NB4 (cell line): Measurements from ENCODE around the gene UBASH3A.
A peak's percentile ranks its signal among the peaks of the same experiment; 100 is the strongest.

Experiments used
- DNase-seq: peaks from one replicate; pipeline ENCODE4 v3.0.0; 2010; ENCODE audit warnings: low read depth
- H3K4me3 ChIP-seq: one replicate; pipeline ENCODE4 v1.5.1; 2011; ENCODE audit warnings: mild to moderate bottlenecking, low read depth, low read length, moderate library complexity
- CTCF ChIP-seq: IDR thresholded peaks from one replicate; pipeline ENCODE4 v1.5.1; 2012; ENCODE audit warnings: low read depth, low read length
- MAX ChIP-seq: IDR thresholded peaks from 2 replicates; pipeline ENCODE4 v1.6.1; 2011; ENCODE audit warnings: low read depth, low read length
- MYC ChIP-seq: IDR thresholded peaks from 2 replicates; pipeline ENCODE4 v1.6.1; 2011; ENCODE audit warnings: low read depth, low read length
- POLR2A ChIP-seq: IDR thresholded peaks from 2 replicates; pipeline ENCODE4 v1.6.1; 2011; ENCODE audit warnings: mild to moderate bottlenecking; ENCODE audit not compliant: insufficient read length; ENCODE audit errors: extremely low read depth

Gene UBASH3A

DNA sequence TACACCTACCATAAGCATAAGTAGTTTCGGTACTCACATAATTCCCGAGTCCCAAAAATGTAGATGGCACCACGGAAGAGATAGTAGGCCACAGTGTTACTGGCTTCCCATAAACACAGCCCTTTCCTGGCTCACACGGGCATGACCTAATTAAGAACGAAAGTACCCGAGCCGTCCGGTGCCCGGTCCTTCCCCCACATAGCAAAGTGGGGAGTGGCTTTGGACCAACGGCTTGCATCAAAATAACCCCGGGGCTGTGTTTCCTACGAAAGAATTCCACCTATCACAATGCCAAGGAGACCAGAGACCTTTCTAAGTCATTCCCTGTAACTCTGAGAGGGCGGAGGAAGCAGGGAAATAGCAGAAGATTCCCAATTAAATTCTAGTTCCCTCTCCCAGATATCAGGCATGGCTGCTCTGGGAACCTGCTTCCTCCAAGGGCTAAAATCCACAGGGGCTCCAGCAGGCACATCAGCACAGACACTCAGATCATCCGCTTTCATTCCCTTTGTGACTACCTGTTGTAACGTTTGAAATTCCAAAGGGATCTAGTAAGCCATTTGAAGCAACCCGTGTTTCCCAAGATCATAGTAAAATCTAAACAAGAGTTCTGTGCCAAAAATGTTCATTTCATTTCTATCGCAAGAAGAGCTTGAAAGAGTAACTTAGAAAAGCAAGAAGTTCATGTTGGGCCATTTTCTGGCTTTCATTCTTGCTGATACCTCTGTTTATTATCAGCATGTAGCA lies 7.6 kb upstream of the UBASH3A start, which contains the start of gene TMPRSS3:
Gene TMPRSS3, minus strand, starts transcription at position 148 of the 747 bp plus-strand sequence. CDS start 635 bp downstream, outside the sequence.
- no peak within 1 kb of the TSS for H3K4me3 ChIP-seq
- TF ChIP-seq MAX (no peak), POLR2A (no peak), CTCF (no peak), MYC (no peak)
- no peak for DNase-seq

- TF ChIP-seq MAX: no peak
- TF ChIP-seq POLR2A: no peak
- TF ChIP-seq MYC: no peak
- TF ChIP-seq CTCF: no peak
- no peak overlapping the region for H3K4me3 ChIP-seq
Observed at GRCh38 chr21:42396799-42397745, 6.6 kb upstream of the UBASH3A start.

GRCh38 chr21:42397746-42398394 lies 5.8 kb upstream of the UBASH3A start:
- H3K4me3 ChIP-seq: no peak overlapping the region
- no peak for TF ChIP-seq POLR2A
- no peak for TF ChIP-seq MYC
- TF ChIP-seq MAX: no peak
- no peak for TF ChIP-seq CTCF
- no peak for DNase-seq

More at GRCh38 chr21:42396799-42397745, 6.6 kb upstream of the UBASH3A start:
- no peak for DNase-seq

DNA sequence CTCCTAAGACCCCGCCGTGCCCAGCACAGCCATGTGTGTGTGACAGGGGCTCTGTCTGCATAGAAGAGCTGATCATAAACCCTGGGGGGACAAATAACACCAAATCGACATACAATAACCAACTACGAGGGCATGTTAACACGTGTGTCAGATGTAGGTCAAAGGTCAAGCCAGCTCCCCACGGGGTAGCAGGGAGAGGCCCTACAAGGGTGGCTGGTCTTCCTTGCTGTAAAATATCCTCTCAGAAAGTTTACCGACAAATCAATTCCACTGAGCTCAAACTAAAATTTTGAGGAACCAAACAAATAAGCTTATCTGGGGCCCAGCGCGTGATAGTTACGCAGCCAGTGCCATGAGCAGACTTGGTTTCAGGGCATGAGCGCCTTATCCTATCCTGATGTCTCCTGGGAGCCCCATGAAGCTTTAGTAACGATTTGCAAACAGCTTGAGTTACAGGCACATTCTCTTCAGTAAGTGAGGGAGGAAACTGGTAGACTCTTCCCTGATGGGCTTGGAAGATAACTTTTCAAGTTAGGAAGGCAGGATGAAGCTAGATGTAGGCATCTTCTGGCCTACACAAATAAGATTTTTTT lies 5.2 kb upstream of the UBASH3A start:
- TF ChIP-seq POLR2A: no peak
- TF ChIP-seq CTCF: no peak
- TF ChIP-seq MAX: no peak
- no peak for TF ChIP-seq MYC
- peak; percentile 24 for DNase-seq
- no peak overlapping the region for H3K4me3 ChIP-seq

GRCh38 chr21:42400525-42400924 lies 3.2 kb upstream of the UBASH3A start:
- no peak for TF ChIP-seq POLR2A
- TF ChIP-seq CTCF: no peak
- TF ChIP-seq MAX: no peak
- H3K4me3 ChIP-seq: no peak overlapping the region
- DNase-seq: no peak
